ENCODE data around the gene ADD2.

The ADD2 gene

DNA sequence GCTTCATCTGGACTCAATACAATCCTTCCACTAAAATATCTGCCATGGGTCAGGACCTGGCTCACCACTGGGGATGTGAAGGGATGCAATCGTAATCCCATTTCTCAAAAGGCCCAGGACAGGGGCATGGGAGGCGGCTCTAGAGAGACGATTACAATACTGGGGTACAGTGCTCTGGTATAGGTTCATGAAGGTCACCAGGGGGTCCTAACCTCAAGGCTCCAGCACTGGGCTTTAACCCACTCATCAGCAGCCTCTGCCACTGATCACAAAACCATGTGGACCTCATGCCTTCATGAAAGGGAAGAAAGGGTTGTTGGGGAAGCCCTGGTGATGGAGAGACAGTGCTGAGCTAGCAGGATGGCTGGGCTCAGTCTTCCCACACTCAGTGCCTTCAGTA is 48.8 kb downstream of the ADD2 start:
- DNase-seq, result no peak

DNA sequence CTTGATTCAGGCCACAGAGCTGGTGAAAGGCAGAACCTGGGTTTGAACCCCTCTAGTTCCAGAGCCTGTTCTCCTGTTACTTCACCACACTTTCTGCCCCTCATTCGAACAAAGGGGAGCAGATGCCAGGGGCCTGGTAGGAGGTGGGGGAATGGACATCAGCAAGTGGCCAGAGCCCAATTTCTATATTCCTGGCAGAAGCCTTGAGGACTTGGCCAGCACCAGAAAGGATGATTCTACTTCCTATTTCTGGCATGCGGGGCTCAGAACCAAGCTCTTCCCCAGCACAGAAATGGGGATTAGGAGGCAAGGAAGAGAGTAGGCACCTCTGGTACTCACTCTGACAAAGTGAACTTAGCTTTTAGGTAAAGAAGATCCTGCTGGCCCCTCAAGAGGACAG is 49.3 kb downstream of the ADD2 start:
- DNase-seq, result no peak

DNA sequence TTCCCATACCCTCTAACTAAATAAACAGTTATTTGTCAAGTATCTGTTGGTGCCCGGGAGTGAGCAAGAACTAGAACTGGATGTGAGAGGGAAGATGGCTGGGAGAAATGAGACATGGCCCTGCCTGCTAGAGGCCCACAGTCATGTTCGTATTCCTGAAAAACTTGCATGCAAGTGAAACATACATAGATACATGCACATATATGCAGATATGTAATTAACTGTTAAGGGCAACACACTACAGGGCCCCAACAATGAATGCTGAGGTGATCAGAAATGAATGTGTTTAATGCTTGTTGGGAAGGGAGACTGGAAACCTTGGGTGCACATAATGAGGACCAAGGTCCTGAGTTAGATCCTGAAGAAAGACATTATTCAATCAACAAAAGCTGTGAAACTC is 49.8 kb downstream of the ADD2 start:
- DNase-seq, result no peak

DNA sequence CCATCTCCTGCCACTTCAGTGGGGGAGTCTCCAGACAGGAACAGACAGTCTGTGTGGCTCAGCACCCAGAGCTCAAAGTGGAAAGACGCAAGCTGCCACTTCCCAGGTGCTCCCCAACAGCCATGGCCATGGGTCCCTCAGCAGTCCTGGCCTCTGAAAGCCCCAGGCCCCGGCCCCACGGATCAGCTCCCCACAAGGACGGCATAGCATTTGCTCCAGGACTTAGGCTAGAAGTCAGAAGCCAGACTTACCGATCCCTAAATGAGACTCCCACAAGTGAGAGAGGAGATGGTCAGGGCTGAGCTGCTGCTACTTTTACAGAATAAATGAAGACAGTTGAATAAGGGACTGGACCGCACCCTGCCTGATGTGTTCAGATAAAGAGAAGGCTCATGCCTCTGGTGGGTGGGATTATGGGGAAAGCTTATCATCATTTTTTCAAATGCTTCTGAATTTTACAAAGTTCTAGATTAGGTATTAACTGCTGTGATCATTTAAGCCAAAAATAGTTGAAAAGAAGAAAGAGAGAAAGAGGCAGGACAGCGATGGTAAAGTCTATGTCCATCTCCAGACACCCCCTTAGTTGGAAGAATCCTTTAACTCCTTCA is 50.5 kb downstream of the ADD2 start:
- DNase-seq, result no peak

DNA sequence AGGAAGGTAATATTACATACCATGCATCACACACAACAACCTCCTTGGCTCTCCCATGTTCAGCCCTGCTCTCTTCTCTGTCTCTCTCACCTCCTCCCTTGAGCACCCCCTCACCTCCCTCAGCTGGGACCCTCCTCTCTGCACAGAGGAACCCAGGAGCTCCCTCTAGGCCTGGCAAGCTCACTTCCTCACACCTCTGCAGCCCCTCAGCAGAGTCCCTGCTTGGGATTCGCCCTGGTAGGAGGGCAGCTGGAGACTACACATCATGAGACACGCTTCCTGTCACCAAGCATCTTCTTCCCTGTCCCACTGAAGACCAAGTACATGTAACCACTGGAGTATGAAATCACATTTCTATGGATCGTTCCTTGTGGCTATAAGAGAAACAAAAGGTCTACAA is 51.0 kb downstream of the ADD2 start:
- no peak for DNase-seq

DNA sequence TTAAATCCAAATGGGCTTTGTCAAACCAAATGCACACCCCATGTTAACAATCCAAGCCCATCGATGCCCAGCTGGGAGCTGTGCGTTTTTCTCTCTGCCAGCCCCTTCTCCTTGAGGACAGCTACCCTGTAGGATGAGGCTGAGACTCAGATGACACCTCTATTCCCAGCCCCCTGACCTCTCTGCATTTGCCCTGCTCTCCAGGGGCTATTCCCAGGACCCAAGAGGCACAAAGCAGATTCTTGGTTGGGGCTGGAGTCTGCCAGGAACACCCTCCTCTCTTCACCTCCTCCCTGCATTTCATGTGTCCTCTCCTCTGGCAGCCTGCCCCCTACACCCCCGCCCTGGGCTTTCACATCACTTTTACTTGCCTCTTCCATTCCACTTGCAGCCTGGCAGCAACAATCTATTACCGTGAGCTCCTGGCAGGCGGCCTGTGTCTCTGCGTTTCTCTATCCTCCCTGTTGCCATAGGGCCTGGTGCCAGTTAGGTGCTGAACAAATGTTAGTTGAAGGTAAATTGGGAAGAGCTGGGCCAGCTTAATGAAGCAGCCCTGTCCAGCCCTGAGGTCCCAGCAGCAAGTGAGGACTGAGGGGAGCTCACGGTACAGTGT is 51.8 kb downstream of the ADD2 start:
- no peak for DNase-seq

DNA sequence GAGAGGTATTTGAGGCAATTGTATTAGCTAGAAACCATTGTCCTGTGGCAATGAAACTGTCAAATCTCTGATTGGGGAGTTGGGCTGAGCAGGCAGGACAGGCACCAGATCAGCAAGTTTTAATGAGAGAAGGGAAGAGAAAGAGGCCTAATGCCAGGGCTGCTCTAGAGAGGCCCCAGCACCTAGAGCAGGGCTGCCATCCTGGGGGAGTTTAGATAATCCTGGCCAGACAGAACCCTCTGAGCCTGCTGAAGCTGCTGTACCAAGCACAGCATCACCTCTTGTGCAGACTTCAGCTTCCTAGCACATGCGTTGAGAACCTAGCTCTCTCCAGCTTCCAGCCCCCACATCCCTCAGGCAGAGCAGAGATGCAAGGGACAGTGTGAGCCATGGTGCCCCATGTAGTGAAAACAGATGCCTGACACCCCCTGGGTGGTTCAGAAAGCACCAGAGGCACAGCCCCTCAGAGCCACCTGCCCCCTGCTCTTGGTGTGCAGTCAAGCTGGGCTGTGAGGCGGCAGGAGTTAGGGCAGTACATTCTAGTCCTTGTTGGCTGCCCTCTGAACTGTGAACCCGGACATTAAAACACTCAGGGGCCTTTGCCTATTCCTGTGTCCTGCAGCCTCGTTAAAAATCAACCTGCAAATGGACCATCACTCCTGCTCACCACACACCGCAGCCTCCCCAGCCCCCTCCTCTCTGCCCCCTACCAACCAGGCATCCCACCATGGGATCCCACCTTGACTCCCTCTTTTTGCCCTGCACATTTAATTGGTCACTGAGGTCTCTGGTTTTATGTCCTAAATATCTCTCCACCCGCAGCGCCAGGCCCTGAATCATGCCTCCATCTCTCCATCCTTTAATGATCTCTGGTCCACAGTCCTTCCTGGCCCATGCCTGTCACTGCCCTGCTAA is 52.7 kb downstream of the ADD2 start:
- no peak for DNase-seq

DNA sequence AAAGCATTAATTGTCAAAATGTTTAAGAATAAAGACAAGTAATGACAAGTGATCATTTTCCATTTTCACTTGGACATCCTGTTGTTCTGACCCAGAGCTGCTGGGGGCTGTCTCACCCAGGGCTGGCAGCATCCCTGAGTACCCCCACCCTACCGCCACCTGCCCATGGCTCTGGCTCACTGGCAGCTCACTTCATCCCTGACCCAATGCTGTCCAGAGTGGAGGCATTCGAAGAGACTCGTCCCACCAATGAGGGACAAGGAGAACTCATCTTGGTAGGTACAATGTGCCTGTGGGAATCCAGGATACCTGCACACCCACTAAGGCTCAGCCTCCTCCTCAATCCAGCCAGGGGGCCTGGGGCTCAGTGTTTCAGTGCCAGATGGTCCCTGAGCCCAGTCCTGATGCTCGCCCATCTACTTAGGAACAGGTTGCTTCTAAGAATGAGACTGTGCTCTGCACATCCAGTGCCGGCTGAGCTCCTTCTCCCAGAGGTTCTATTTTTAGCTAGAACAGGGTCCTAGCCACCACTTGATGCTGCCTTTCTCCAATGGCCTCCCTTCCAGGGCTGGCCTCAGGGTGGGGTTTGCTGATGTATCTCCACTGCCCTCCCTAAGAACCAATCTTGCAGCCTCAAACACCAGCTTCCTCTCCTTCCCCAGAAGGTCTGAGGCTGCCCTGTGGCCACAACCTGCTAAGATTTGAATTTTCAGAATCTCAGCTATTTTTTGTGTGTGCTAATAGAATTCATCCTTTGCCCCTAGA is 53.7 kb downstream of the ADD2 start:
- DNase-seq, result no peak

DNA sequence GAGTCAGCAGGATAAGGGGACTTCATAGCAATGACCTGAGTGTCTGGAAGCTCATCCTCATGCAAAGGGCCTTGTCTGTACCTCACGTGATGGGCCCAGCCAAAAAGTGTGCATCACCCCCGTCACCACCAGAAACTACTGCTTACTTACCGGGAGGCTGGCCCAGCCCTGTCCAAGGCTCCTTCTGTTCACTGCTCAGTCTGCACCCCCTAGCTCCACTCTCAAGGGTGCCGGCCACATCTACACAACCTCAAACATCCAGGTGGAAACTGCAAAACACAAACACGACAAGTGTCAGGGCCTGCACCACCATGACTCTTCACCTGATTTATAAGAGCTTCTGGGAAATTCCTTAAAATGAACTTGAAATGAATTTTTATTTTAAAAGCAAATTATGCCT is 55.1 kb downstream of the ADD2 start:
- no peak for DNase-seq

DNA sequence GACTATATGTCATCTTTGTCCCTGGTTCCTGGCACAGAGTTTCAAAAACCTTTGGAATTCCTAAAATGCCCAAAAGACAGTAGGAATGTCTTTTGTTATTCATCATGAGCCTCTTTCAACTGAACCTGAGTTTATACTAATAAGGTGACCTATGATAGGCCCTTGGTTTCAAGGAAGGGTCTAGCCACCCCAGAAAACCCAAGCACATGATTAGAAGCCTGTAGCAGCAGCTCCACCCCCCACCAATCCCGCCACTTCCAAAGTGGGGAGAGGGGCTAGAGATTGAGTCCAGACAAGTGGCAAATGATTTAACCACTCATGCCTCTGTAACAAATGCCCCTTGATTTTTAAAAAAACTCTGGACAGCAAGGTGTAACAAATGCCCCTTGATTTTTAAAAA is 56.8 kb downstream of the ADD2 start:
- DNase-seq, result no peak

DNA sequence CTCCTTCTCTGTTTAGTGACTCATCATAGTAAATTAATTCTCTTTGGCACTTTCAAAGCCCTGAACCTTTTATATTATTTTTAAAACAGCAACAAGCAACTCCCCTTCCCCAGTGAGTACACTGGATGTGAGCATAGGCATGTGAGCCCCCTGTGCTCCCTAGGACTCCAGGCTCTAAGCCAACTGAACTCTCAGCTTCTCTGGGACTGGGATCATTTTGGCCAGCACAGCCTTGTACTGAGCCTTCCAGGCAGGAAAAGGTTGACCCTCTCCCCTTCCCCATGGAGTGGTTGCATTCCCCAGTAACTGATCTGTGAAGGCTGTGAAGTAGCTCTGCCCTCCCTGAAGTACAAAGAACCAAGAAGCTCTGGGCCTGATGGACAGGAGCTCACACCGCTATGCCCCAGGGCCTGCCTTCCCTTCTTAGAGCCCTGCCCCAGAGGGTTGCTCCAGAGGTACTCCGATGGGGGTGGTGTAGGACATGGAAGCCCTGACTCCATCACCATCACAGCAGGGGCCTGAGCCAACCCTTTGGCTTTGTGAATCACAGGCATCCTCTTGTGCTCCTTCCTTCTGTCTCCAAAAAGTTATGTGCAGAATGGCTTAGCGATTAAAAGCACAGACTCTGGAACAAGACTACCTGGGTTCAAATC is 57.8 kb downstream of the ADD2 start:
- DNase-seq, result peak; percentile 53

DNA sequence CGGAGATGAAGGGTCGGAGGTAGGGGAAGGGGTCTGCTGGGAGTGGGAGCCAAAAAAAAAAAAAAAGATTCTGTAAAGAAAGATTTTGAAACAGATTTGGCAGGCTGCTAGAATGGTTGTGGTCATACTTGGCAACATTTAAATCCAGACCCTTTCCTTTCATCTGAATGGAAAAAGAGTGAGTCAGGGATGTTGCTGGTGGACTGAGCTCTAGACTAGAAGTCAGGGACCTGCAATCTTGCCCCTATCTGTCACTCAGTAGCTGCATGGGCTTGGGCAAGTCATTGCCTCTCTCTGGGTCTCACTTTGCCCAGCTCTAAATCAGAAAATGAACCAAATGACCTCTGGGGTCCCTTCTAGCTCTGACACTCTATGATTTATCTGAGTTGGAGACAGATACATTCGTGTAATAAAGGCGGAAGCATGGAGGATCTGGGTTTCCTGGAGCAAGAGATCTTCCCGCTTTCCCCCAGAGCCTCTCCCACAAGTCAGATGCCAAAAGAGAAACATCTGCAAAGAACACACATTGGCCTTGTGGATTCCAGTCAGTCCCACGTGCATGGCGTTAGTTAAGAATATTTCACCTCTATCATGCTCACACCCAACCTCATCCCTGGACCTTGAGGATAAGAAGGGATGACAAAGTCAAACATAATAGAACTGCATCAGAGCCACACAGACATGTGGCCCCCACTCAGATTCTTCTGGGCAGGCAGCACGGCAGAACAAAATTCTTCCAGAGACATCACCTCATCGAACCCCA is 58.5 kb downstream of the ADD2 start:
- peak; percentile 71 for DNase-seq

DNA sequence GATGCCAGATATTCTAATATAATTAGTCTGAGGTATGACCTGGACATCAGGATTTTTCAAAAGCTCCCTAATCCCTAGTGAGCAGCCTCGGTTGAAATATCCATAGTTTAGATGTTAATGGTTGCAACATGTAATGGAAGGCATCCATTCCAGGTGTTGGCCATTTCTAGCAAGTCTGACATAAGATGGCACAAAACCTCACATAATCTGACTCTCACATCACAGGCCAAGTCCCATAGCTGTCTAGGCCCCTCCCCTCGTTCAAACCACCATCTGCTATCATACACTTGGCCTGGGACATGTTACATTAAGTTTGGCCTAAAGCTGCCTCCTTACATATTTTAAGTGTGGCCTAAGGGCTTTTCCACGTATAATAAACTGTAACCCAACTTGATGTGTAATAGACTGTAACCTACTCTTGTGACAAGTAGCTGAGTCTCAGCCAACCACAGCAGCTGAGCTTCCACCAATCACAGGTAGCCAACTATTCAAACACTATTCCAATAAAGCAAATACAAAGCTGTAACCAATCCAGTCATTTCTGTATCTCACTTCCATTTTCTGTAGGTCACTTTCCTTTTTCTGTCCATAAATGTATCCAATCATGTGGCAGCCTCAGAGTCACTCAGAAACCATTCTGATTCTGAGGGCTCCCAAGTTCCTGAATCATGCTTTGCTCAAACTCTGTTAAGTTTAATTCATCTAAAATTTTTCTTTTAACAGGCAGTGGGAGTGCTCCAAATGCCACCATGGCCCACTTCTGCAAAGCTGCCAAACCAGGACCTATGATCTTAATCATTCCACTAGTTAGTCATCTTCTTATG is 59.4 kb downstream of the ADD2 start:
- DNase-seq, result peak; percentile 63

DNA sequence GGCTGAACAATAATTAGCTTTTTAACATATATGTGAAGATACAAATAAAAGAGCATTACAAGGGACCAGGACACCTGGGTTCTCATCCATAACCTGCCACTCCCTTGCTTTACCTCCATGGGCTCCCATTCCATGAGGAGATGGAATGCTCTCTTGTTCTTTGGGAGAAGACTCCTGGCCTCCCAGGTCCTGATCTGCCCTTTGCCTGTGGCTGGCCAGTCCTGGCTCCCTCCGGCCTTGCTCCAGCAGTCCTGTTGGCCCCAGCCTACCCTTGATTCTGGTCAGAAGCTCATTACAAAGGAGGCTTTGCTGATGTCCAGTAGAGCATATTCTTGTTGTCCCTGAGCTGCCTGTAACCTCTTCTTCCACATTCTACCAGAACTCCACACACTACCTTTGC is 60.3 kb downstream of the ADD2 start:
- DNase-seq, result no peak

DNA sequence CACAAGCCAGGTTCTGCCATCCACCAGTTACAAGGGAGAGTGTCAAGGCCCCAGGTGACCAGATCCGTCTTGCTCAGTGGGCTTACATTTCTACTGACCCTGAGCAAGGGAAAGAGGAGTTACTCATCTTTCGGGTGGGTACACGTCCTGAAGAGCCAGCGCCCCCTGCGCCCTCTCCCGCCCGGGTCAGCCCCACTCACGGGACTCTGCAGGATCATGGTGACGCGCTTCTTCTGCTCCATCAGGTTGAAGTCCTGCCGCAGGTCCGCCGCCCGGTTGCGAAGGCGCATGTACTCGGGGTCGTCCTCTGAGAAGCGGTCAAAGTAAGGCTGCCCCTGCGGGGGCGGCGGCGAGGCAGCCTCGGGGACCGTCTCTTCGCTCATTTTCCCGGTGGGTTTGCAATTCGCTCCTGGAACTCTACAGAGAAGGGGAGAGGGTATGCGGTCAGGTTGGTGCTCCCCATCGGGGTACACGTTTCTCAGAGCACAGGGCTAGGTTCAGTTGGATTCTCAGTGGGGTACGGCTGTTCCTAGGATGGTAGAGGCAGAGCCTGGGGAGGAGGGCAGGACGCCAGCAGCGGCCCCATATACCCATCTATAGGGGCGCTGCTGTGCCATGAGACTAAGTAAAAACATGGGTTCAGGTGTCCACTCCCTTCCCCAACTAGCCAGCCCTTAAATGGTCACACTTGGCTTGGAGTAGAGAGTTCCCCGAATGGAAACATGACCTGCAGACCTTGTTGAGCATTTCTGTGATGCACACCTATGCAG is 61.8 kb downstream of the ADD2 start:
- DNase-seq, result no peak

DNA sequence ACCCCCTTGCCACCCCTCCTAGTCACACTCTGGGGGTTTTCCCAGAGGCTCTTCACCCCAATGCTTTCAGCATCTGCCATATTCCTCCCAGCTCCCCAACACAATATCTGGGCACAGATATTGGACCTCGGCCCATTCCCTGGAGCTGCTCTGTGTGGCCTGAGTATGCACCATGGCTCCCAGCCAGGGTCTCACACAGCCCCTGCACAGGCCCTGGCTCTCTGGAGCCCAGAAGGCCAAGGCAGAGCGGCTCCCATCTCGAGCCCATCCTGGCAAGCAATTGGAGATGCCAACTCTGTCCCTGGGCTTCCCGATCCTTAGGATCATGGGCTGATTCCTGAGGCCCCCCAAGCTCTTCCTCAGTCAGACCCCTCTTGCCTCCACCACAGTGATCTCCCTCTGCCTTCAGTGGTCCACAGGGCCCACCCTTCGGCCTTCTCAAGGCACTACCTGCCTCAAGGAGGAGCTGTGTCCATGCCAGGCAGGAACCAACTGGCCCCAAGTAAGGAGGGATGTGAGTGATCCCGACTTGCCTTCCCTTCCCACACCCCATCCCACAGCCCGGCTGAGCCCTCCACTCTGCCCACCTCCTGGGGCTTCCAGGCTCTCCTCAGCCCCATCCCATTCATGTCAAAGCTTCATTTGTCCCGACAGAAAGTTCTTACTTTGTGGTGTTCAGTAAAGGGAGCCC is 62.7 kb downstream of the ADD2 start:
- no peak for DNase-seq

DNA sequence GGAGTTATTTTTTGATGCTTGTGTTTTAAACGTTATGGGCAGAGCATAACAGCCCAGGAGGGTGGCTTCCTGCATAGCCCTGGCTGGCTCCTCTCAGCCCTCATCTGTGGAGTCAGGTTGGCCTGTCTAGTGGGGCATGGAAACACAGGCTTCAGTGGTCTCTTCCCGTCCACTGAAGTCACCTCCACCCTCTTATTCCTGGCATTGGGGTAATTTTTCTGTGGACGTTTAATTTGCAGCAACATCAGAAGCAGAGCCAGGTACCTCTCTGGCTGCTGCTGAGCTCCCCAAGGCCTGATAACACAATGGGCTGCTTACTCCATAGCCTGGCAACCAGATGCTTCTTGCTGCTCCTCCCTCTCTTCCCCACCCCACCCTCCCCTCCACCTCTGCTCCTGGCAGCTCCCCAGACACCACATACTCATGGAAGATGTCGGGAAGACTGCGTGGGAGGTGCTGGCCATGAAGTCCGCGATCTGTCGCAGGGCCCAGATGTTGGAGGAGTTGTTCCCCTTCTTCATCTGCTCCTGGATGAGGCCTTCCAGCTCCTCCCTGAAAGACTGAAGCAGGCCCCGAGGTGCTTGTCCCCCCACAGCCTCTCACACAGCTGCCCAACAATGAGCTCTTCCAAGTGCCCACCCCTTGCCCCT is 64.0 kb downstream of the ADD2 start:
- DNase-seq, result peak; percentile 78

DNA sequence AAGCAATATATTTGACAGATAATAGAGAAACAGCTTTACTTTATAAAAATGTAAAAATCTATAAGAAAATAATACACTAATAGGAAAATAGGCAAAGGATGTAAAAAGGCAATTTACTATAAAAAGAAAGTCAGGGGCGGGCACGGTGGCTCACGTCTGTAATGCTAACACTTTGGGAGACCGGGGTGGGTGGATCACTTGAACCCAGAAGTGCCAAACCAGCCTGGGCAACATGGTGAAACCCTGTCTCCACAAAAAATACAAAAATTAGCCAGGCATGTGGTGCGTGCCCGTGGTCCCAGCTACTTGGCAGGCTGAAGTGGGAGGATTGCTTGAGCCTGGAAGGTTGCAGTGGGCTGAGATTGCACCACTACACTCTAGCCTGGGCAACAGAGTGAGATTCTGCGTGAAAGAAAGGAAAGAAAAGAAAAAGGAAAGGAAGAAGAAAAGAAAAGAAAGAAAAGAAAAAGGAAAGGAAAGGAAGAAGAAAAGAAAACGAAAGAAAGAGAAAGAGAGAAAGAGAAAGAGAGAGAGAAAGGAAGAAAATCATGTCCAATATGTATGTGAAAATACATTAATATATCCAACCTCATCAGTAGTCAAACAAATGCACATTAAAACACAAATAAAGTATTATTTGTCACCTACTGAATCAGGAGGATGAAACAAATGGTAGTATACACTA is 65.1 kb downstream of the ADD2 start:
- no peak for DNase-seq

DNA sequence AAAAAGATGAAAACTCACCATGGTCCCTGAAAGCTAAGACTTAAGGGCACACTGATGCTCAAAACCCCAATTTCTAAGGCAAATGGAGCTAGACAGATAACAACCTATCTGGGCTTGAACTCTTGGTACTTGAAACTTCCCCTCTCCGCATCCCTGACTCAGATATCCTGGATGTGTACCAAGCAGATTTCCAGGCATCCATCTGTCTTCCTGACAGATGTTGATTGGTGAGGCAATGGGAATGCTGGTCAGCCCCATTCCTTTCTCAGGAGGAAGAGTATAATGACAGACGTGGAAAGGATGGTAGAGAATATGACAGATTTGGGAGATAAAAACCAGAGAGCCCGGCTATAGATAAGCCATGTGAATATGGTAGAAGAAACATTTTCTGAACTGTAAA is 69.2 kb downstream of the ADD2 start:
- peak; percentile 67 for DNase-seq
